ENCODE data around the gene DHDH. TPM values are rescaled to one million over a fixed set of nuclear protein-coding genes. Genes with fewer than 3 reads are reported as not detected.

The DHDH gene
- polyA plus RNA-seq, 3 donors: 0.30 TPM; not detected in 2

- 84 to 94% (median 88%) methylated on average over 13 of the region's 13 CpGs for WGBS, 3 donors
- H3K27ac ChIP-seq (ENCODE audit: low read depth, low read length): no peak overlapping the region
Observed at GRCh38 chr19:48975947-48976847, 42.7 kb downstream of the DHDH start.

DNA sequence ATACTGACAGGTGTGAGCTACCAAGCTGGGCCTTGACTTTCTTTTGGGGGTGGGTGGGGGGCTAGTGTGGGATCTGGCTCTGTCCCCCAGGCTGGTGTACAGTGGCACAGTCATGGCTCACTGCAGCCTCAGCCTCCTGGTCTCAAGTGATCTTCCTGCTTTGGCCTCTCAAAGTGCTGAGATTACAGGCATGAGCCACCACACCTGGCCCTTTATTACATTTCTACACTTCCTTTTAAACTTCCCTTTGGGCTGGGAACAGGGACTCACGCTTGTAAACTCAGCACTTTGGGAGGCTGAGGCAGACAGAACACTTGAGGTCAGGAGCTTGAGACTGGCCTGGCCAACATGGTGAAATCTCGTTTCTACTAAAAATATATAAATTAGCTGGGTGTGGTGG lies 43.6 kb downstream of the DHDH start:
- H3K27ac ChIP-seq (ENCODE audit: low read depth, low read length): no peak overlapping the region
- 62 to 78% (median 67%) methylated on average over 2 of the region's 2 CpGs for WGBS, 3 donors

DNA sequence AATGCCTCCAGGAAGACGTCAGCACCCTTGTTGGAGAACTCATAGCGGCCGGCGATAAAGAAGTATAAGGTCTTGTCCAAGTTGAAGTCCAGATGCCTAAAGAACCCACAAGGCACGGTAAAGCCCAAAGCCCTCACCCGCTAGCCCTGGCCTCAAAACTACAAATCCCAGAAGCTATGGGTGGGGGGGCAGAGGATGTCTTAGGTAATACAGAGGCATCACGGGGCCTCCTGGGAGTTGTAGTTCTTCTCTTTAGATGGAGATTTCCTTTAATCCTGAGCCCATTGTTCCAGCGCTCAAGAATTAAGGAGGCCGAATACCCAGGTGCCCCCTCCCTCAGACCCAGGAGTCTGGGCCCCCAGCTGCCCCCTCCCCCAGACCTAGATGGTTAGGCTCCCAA lies 48.8 kb downstream of the DHDH start:
- H3K27ac ChIP-seq (ENCODE audit: low read depth, low read length): no peak overlapping the region
- WGBS, 3 donors: 91 to 96% (median 95%) methylated on average over 9 of the region's 9 CpGs

GRCh38 chr19:48985711-48986110 lies 52.2 kb downstream of the DHDH start:
- 92 to 96% (median 93%) methylated on average over 13 of the region's 13 CpGs for WGBS, 3 donors
- H3K27ac ChIP-seq (ENCODE audit: low read depth, low read length): no peak overlapping the region

- no peak overlapping the region for H3K27ac ChIP-seq (ENCODE audit: low read depth, low read length)
- 81 to 100% (median 90%) methylated on average over 3 of the region's 3 CpGs for WGBS, 3 donors
Observed at GRCh38 chr19:48986211-48986610, 52.7 kb downstream of the DHDH start.

- 85 to 88% (median 86%) methylated on average over 7 of the region's 7 CpGs for WGBS, 3 donors
- no peak overlapping the region for H3K27ac ChIP-seq (ENCODE audit: low read depth, low read length)
Observed at GRCh38 chr19:48987323-48987722, 53.8 kb downstream of the DHDH start.

DNA sequence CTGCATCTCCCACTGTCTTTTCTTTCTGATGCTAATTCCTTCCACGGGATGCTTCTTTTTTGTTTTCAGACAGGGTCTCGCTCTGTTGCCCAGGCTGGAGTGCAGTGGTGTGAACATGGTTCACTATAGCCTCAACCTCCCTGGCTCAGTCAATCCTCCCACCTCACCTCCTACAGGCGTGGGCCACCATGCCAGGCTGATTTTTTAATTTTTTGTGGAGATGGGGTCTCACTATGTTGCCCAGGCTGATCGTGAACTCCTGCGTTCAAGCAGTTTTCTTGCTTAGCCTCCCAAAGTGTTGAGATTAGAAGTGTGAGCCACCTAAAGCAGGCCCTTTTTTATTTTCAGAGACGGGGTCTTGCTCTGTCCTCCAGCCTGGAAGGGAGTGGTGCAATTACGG lies 54.8 kb downstream of the DHDH start:
- H3K27ac ChIP-seq (ENCODE audit: low read depth, low read length): no peak overlapping the region
- 86 to 98% (median 98%) methylated on average over 7 of the region's 7 CpGs for WGBS, 3 donors

GRCh38 chr19:48988860-48989259 lies 55.4 kb downstream of the DHDH start:
- 87 to 91% (median 90%) methylated on average over 9 of the region's 9 CpGs for WGBS, 3 donors
- no peak overlapping the region for H3K27ac ChIP-seq (ENCODE audit: low read depth, low read length)

GRCh38 chr19:48989701-48990291 lies 56.3 kb downstream of the DHDH start:
- 68 to 83% (median 73%) methylated on average over 17 of the region's 17 CpGs for WGBS, 3 donors
- H3K27ac ChIP-seq (ENCODE audit: low read depth, low read length): no peak overlapping the region

- no peak overlapping the region for H3K27ac ChIP-seq (ENCODE audit: low read depth, low read length)
- 60 to 70% (median 66%) methylated on average over 4 of the region's 4 CpGs for WGBS, 3 donors
Observed at GRCh38 chr19:48990400-48990799, 56.9 kb downstream of the DHDH start.

DNA sequence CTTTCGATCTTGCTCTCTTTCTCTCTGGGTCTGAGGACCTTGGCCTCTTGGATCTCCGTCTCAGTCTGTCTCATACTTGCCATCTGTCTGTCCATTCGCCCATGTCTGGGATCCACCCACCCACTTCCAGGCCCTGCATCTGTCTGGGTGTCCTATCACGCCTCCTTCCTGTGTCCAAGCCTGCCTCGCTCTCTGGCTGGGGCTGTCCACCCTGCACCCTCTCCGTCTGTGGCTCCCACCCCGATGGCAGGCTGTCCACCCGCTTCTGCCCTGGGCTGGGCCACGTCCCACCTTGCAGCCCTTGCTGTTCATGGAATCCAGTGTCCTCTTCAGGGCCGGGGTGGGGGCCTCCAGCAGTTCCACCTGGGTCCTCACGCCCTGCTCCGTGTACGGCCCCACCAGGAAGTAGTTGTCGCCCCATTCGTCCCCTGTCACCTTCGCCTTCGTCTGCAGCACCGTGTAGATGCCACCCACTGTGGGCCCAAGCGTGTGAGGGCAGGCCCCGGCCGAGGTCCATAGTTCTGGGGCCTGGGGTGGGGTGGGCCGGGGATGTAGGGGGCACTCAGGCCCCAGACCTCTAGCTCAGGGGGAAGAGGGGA lies 57.6 kb downstream of the DHDH start:
- 88 to 93% (median 90%) methylated on average over 20 to 22 of the region's 22 CpGs for WGBS, 3 donors
- no peak overlapping the region for H3K27ac ChIP-seq (ENCODE audit: low read depth, low read length)

DNA sequence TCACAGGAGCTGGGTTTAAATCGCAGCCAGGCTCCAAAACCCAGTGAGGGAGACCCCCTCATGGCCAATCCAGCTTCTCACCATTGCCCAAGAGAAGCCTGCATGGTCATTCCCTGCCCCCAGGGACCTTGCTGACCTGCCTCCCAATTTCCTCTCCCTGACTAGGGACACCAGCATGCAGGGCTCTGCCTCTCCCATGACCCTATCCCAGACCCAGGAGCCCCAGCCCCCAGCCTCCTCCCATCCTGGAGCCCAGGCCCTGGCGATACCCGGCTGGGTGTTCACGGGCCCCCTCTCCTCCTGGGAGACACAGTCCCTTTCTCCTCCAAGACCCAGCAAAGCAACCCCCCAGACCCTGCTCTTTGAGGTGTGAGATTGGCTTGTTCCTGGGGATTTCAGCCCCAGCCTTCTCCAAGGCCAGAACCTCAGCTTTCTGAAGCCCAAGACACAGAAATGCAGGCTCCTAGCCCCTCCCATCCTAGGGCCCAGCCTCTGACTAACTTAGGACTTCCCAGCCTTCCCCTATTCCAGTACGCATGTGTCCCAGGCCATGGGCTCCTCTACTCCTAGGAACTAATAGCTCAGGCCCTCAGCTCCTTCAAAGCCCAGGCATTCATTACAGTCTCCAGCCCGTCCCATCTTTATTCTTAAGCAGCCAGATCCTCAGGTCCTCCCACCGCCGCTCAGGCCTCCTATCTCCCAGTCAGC lies 58.5 kb downstream of the DHDH start:
- WGBS, 3 donors: 14 to 30% (median 14%) methylated on average over 8 of the region's 8 CpGs
- peak overlapping the region; percentile 59 for H3K27ac ChIP-seq (ENCODE audit: low read depth, low read length)

GRCh38 chr19:48992581-48993174 lies 59.2 kb downstream of the DHDH start:
- H3K27ac ChIP-seq (ENCODE audit: low read depth, low read length): peak overlapping the region; percentile 59
- 0 to 1% (median 1%) methylated on average over 20 of the region's 20 CpGs for WGBS, 3 donors

DNA sequence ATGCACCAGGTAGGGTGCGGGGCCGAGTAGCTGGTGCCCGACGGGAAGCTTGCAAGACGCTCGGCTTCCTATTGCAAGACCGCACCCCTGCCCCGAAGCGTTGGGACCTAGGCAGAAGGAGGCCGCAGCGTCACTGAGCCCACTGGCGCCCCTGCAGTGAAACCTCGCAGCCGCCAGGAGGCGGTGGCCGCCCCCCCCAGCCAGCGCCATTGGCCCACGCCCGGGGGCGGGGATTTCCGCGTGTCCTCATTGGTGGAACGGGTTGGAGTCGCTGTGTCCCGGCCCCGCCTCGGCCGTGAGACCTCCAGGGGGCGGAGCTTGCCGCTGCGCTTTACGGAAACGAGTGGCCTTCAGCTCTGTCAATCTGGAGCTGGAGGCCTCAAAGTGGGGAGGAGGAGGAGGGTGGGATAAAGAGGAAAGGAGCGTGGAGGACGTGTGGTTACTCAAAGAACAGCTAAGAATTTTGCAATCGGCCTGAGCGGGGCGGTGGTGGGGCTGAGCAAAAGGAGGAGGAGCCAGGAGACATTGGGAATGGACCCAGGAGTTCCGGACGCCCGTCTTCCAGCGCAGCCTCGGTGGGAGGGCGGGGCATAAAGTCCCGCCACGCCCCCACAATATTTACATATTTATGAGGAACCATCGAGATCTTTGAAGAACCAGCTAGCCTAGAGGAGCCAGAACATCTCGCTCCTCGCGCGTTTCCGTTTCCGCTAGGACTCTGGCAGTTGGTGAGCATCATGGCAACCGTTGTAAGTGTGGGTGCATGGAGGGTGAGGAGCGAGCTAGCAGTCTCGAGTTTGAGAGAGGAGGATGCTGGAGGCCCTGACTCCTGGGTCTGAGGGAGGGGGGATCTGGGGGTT lies 59.9 kb downstream of the DHDH start, which contains the start of the genes GYS1 and RUVBL2:
GYS1 (minus strand) TSS at position 135 of the 860 bp plus-strand sequence. CDS start 197 bp downstream, outside the sequence.
RUVBL2 (plus strand) TSS at position 713 of the 860 bp plus-strand sequence; CDS start at position 738, 25 bp downstream.
- WGBS, 3 donors: 0 to 1% (median 0%) methylated on average over 56 of the region's 56 CpGs
- peak within 1 kb of the TSS; percentile 59 for H3K27ac ChIP-seq (ENCODE audit: low read depth, low read length)

DNA sequence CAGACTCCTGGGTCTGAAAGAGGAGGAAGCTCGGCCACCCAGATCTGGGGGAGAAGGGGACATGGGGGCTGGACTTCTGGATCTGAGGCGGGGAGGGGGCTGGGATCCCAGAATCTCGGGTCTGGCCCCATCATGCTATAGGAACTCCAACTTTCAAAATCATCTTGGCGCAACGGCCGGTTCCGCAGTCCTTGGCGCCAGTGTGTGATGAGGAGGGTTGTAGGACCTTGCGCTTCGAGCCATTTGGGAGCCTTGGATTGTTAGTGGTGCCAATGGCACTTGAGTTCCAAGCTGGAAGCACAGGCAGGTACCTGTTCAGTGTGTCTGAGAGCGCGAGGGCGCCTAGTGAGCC lies 60.5 kb downstream of the DHDH start:
- whole genome bisulfite sequencing, 3 donors: 1% methylated on average over 13 of the region's 13 CpGs

More for the DNA sequence above, 60.5 kb downstream of the DHDH start:
- no peak overlapping the region for H3K27ac ChIP-seq (ENCODE audit: low read depth, low read length)
